LNCAP (cell line): ENCODE measurements around the gene OSBPL8.

Experiments used
- CTCF ChIP-seq: fragments of 450-650 bp; IDR thresholded peaks from 2 replicates; pipeline ENCODE4 v1.5.1; 2017; ENCODE audit warnings: mild to moderate bottlenecking

OSBPL8 gene

GRCh38 chr12:76503957-76504356, 55.6 kb downstream of the OSBPL8 start:
- no peak for TF ChIP-seq CTCF

- TF ChIP-seq CTCF, result no peak
Observed at GRCh38 chr12:76501390-76501789, 58.2 kb downstream of the OSBPL8 start.

GRCh38 chr12:76495556-76495955, 64.0 kb downstream of the OSBPL8 start:
- no peak for TF ChIP-seq CTCF

GRCh38 chr12:76491292-76491691, 68.3 kb downstream of the OSBPL8 start:
- TF ChIP-seq CTCF, result no peak

- TF ChIP-seq CTCF, result no peak
Observed at GRCh38 chr12:76490763-76491162, 68.8 kb downstream of the OSBPL8 start.

- no peak for TF ChIP-seq CTCF
Observed at GRCh38 chr12:76489737-76490136, 69.8 kb downstream of the OSBPL8 start.

- TF ChIP-seq CTCF, result no peak
Observed at GRCh38 chr12:76486011-76486410, 73.6 kb downstream of the OSBPL8 start.

- TF ChIP-seq CTCF, result no peak
Observed at GRCh38 chr12:76480796-76481195, 78.8 kb downstream of the OSBPL8 start.
